Thyroid gland (tissue), 4 donors: ENCODE data around the gene ITGBL1.

Source experiments
- POLR2A ChIP-seq, 2 donors: fragments of 450-650 bp; IDR thresholded peaks; one replicate each; pipeline ENCODE4 v1.6.1; 2017; ENCODE audit warnings: antibody characterized with exemption in 2 of 2, mild to moderate bottlenecking in 2 of 2, moderate library complexity in 1 of 2
- TF ChIP-seq, protein P1 (sequence below), 6 experiments: fragments of 200-600 bp in 3 of 6; fragments of 450-650 bp in 3 of 6; sonication (generic) in 3 of 6; IDR thresholded peaks; one replicate each; pipeline ENCODE4 v1.5.1; 2016 to 2019; ENCODE audit warnings: antibody characterized with exemption in 6 of 6, mild to moderate bottlenecking in 2 of 6, inconsistent platforms in 1 of 6, moderate library complexity in 1 of 6

GRCh38 chr13:101698400-101698799, 245.9 kb downstream of the ITGBL1 start:
- TF ChIP-seq, protein P1, sequence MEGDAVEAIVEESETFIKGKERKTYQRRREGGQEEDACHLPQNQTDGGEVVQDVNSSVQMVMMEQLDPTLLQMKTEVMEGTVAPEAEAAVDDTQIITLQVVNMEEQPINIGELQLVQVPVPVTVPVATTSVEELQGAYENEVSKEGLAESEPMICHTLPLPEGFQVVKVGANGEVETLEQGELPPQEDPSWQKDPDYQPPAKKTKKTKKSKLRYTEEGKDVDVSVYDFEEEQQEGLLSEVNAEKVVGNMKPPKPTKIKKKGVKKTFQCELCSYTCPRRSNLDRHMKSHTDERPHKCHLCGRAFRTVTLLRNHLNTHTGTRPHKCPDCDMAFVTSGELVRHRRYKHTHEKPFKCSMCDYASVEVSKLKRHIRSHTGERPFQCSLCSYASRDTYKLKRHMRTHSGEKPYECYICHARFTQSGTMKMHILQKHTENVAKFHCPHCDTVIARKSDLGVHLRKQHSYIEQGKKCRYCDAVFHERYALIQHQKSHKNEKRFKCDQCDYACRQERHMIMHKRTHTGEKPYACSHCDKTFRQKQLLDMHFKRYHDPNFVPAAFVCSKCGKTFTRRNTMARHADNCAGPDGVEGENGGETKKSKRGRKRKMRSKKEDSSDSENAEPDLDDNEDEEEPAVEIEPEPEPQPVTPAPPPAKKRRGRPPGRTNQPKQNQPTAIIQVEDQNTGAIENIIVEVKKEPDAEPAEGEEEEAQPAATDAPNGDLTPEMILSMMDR (IDR thresholded peaks at IDR 0.05), result no peak
- no peak for TF ChIP-seq POLR2A (IDR thresholded peaks at IDR 0.05)
